ENCODE measurements around the gene C16orf89.
"Not testable (repeated sequence)": the region's sequence is repeated elsewhere in the genome, so short reads cannot be mapped to it uniquely, and the experiment has no call there.

Gene C16orf89

DNA sequence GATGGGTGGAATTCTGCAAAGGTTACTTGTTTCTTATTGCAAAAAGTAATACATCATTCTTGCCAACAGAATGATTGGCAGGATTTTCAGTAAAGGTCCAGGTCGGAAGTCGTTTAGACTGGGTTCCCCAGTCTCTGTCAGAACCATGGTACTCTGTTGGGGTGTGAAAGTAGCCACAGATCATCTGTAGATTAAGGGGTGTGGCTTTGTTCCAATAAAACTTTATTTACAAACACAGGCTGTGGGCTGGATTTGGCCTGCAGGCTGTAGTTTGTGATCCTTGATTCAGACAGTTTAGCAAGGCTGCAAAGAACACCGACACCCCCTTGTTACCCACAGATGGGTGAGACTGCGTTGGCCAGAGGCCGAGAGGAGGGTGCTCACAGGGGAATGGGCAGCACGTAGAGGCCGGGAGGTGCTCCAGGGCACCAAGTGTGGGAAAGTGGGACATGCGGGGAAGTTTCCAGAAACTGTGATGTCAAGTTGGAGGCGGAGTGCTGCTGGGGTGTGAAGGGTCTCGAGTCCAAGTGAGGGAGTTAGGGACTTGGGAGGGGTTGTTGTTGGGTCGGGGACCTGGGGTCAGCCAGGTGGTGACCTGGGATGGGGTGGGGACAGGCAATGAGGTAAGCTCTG lies 18.5 kb upstream of the C16orf89 start:
- DNase-seq: not testable (repeated sequence)

DNA sequence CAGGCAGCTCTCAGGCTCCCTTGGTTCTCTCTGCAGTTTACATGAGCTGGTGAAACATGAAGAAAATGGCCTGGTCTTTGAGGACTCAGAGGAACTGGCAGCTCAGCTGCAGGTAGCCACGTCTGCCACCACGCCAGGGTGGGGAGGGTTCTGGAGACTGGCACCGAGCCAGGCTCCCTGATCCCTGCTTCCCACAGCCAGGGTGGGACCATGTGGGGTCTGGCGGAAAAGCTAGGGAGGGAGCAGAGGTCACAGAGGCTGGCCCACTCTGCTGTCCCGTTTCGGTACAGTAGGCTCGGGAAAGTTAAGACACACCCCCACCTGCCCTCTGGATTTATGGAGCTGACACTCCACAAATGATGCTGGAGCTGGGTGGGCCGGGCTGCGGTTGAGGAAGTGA lies 17.9 kb upstream of the C16orf89 start:
- not testable (repeated sequence) for DNase-seq

DNA sequence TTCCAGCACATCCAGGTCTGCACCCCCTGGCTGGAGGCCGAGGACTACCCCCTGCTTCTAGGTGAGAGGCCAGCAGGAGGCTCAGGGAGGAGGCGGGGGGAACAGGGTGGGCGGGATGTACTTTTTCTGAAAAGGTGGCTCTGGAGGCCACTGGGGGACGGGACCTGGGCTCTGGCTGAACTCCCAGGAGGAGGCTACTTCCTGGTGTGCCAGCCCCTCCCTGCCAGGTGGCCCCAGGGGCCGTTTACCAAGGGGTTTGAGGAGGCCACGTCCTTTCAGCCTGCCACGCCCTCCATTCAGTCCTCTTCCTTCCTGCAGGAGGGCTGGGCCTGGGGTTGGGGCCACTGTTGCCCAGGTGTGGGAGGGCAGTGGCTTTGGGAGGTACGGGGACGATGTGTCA lies 15.2 kb upstream of the C16orf89 start:
- DNase-seq: not testable (repeated sequence)

DNA sequence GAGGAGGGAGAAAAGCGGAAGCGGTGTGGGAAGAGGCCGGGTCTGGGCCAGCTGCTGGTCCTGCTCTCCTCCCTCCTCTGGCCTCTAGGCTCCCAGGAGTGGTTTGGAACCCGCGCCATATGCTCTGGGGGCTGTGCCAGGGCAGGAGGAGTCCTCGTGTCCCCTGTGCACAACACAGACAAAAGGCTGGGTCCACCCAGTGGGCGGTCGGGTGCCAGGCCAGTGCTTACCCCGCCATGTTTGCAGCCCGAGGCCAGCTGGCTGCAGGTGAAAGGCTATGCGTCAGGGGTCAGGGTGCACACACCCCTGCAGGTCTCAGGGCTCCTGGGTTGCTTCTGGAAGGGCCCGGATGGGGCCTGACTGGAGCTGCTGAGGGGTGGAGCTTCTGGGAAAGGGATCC lies 14.7 kb upstream of the C16orf89 start:
- DNase-seq: not testable (repeated sequence)

DNA sequence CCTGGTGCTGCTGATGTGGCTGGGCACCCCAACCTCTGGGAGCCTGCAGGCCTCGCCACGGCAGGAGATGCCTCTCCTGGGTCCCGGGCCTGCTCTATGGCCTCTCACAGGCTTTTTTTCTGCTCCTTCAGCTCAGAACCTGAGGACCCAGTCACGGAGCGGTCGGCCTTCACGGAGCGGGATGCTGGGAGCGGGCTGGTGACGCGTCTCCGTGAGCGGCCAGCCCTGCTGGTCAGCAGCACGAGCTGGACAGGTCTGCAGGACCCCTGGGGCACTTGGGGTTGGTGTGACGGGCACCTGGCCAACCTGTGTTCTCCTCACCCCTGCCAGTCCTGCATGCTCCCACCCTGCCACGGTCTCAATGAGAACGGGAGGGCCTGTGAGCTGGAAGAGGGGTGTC lies 12.9 kb upstream of the C16orf89 start:
- no peak for DNase-seq

DNA sequence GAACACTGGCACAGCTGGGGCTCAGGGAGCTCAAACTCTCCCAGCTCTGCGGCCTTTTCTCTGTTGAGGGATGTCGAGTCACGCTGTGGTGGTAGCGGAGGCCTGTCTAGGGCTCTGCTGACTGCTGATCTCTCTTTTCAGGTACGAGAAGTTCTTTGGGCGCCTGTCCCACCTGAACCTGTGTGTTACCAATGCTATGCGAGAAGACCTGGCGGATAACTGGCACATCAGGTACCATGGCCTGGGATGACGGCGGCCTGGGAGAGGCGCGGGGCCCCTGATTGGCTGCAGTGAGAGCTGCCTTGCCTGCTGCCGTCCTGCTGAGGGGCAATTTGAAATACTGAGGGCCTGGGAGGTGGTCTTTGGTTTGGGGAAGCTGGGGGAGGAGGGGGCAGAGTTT lies 11.5 kb upstream of the C16orf89 start:
- DNase-seq: no peak

DNA sequence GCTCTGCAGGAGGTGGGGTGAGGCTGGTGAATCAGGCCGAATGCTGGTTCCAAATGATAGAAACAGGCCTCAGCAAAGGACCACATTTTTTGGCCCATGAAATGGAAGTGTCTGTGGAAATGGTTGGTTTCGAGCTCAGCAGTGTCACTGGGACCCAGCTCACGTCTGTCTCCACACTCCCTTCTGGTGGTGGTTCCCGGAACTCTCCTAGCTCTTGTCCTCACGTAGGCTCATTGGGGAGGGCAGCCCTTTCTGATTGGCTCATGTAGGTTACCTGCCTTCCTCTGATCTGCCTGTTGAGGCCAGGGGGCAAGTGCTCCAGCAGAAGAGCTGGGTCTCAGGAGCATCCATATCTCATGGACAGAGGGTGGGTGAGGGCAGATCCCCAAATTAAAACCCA lies 9.9 kb upstream of the C16orf89 start:
- no peak for DNase-seq

DNA sequence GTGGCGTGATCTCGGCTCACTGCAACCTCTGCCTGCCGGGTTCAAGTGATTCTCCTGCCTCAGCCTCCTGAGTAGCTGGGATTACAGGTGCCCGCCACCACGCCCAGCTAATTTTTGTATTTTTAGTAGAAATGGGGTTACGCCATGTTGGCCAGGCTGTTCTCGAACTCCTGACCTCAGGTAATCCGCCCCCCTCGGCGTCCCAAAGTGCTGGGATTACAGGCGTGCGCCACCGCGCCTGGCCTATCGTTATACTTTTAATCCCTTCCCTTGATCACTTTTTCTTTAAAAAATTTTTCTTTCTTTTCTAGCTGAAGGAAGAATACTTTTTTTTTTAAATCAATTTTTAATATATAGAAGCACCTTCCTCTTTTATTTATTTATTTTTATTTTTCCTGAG lies 8.0 kb upstream of the C16orf89 start:
- DNase-seq: not testable (repeated sequence)

DNA sequence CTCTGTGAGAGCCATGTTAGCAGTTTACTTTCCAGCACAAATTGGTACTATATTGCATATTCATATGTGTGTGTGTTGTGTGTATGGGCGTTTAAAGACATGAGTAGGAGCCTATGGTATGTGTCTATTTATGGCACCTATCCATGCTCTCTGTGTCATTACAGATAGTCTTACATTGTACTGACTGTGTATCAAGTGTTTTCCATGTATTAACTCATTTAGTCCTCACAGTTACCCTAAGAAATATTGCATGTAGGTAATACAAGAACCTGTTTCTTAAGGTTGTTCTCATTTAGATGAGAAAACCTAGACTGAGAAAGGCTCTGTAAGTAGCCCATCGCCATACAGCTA lies 7.5 kb upstream of the C16orf89 start:
- no peak for DNase-seq

DNA sequence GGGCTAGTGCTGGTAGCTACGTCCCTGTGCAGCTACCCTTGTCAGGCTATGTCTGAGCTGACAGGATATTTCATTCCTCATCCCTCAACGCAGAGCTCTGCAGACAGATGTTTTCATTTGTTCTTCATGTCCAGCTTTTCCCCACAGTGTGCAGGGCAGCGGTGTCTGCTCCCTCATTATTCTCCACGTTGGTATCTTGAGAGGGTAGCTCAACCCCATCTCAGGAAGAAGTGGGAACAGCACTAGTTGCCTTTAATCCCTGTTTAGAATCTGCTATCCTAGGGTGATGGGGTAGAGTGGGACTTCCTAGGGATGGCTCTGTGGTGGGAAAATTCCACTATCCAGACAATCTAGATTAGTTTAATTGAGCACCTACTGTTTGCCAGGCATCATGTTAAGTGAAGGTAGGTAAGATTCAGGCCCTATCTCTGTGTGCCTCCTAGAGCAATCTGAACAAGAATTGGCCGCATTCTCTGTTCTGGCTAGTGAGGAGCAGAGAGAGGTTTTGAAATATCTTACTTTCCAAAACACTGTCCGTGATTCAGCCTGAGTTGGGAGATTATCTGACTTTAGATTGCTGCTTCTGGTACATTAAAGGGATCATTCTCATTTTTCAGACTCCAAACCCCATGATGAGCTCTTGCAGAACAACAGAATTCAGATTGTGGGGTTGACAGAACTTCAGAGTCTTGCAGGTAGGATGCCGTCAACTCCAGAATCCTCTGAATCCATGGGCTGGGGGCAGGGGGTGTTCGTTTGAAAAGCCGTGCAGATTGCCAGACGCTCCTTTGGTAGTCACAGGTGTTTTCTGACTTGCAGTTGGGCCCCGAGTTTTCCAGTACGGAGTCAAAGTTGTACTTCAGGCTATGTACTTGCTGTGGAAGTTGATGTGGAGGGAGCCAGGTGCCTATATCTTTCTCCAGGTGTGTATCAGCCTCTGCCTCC lies 6.8 kb upstream of the C16orf89 start:
- no peak for DNase-seq

DNA sequence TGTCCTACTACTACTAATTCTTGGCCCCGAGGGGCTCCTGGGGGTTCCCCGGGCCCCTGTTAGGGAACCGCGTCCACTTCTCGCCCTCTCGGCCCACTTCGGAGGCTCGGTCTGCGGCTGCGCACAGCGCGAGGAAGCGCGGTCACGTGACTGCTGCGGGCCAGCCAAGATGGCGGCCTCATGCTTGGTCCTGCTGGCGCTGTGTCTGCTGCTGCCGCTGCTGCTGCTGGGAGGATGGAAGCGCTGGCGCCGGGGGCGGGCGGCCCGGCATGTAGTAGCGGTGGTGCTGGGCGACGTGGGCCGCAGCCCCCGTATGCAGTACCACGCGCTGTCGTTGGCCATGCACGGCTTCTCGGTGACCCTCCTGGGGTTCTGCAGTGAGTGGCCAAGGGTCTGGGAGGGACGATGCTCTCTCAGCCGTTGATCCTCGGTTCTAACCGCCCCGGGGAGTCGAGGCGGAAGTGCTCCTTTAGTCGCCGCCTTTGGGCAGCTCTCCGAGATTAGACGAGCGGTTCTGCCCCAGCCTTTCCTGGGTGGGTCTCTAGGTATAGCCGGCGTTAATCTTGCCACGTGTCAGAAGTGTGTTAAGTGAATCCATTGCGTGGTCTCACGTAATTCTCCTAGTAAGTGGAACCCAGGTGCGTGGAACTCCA lies 6.1 kb upstream of the C16orf89 start, which contains the start of gene ALG1:
Gene ALG1 (plus strand): TSS at position 163 of the 653 bp plus-strand sequence. CDS start 7 bp downstream, at position 170.
- DNase-seq: peak; percentile 91

DNA sequence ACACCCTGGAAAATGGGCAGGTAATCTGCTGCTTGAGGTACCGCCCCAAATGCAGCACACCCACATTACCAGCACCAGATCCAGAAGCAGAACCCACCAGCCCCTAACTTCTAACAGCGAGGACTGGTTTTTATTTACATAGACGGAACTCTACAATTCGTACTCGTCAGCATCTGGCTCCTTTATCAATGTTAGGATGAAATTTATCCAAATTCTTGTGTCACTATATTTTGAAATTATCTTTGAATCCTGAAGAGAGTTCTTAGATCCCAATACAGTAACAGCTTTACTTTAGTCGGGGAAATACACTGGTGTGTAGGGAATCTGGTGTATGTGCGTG lies 5.6 kb upstream of the C16orf89 start:
- DNase-seq: peak; percentile 8

DNA sequence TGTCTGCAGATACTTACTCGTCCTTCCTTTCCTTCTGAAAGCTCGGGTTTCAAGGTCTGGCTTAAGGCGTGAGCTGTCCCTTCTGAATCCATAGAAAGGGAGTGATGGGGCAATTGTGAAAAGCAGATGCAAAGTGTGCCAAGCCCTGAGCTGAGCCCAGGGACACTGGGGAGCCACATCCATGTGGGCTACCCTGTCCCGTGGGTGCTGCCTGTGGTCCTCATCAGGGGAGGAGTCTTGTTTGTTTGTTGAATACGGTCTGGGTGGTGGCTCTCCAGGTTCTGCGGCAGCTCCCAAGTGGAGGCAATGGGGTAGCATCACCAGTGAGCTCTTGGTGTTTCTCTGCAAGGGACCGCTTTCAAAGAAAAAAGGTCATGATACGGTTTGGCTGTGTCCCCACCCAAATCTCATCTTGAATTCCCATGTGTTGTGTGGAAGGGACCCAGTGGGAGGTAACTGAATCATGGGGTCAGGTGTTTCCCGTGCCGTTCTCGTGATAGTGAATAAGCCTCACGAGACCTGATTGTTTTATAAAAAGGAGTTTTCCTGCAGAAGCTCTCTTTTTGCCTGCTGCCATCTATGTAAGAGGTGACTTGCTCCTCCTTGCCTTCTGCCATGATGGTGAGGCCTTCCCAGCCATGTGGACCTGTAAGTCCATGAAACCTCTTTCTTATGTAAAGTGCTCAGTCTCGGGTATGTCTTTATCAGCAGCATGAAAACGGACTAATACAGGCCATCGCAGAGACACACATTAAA lies 4.9 kb upstream of the C16orf89 start:
- no peak for DNase-seq

DNA sequence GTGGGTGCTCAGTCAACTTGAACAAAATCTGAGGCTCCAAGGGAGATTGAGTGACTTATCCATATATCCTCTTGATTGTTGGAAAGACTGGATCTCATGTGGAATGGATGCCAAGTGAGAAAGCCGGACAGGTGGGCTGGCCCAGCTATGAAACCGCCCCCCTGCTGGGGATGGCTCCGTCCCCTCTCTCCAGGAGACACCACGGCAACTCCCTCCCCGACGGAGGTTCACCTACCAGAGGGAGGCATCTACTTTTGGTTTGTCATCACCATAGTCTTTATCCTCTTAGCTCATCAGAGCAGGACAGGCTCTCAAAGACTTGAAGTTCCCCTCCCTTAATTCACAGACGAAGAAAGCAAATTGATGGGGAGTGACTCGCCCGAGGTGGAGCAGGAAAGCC lies 4.1 kb upstream of the C16orf89 start:
- DNase-seq: no peak

DNA sequence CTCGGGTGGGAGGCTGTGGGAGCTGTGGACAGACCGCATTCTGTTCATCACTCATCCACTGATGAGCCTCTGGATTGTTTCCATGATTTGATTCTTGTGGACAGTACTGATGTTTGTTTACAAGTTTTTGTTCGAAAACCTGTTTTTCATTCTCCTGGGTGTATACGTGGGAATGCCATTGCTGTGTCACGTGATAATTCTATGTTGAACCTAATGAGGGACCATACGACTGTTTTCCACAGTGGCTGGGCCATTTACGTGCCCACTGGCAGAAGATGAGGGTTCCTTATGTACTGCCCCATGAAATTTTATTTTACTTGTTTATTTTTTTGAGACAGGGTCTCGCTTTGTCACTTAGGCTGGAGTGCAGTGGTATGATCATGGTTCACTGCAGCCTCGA lies 3.3 kb upstream of the C16orf89 start:
- DNase-seq: no peak

DNA sequence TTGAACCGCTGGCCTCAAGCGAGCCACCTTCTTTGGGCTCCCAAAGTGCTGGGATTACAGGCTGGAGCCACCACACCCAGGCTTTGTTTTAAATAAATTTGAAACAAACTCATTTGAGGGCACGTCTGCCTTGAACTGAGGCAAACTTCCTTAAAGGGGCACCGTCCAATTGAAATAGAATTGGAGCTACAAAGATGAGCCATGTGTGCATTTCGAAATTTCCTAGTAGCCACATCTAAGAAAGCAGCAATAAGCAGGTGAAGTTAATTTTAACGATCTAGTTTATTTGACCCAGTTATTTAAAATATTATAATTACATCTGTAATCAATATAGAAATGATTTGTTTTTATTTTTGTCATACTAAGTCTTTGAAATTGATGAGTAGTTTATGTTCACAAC lies 755 bp upstream of the C16orf89 start:
- DNase-seq: no peak

DNA sequence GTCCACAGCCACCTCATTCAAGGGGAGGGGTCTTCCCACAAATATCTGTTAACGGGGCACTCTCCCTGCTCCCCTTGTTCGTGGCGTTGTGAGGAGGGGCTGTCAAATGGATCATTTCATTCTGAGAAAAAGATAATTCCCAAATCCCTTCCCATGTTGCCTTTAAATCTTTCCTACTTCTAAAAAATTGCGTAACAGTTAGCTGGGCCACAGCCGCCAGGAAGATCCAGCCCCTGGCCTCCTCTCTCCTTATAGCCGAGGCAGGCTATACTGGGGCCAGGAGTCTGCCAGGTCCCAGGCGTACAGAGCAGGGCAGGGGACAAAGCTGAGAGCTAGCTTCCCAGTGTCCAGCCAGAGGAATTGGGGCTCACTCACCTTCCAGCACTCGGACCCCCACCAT lies 430 bp downstream of the C16orf89 start:
- DNase-seq: no peak

DNA sequence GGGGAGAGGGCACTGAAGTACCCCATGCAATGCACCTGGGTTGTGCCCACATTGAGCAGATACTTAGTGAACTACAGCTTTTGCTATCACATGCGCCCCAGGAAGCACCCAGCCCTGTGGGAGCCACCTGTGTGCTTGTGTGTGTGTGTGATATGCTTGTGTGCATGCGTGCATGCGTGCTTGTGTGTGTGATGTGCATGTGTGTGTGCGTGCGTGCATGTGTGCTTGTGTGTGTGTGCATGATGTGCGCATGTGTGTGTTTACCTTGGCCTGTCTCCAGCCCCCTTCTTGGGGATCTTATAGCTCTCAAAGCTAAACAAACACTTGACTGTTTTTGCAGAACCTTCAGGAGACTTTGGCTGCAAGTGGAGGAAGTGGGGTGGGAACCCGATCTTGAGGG lies 841 bp downstream of the C16orf89 start:
- DNase-seq: no peak

DNA sequence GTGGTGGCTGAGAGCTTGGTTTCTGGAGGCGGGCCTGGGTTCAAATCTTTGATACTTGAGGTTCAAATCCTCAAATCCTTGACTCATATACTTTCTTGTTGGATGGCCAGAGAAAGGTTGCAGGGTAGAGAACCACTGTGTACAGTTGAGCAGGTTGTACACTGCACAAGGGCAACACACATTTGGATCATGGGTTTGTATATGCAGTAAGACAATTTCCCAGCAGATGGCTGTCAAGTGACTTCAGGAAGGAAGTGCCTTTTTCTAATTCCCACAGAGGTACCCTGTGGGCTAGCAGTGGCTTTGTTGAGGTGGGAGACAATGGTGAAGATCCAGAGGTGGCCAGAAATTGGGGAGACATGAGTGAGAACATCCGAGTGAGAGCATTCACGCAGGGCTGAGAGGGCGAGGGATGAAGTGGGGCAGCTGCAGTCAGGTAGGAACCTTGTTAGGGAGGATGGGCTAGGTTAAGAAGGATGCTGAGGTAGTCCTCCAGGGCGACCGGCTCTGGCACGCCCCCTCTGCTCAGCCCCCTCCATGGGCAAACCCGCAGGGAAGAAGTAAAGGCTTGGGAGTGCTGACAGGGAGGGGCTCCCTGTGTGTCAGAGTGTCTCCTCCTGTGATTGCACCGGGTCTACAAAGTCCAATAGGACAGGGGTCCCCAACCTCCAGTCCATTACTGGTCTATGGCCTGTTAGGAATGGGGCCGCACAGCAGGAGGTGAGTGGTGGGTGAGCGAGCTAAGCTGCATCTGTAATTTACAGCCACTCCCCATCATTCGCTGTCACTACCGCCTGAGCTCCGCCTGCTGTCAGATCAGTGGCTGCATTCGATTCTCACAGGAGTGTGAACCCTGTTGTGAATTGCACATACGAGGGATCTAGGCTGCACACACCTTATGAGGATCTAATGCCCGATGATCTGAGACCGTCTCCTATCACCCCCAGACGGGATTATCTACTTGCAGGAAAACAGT lies 2.7 kb downstream of the C16orf89 start:
- DNase-seq: no peak

DNA sequence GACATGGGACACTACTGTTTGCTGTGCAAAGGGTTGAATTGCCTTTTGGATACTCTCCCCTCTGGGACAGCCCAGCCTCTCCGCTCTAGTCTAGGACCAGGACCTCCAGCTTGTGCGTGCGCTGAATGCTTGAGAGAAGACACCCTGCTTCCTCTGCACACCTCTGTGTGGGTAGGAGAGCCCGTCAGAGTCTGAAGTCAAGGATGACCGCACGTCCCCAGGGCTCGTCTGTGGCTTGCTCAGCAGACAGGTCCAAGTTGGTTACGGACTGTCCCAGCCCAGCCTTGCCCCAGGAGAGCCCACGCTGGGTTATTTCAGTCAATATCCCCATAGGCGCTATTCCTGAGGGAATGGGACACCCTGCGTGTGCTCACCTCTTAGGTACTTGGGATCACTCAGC lies 3.7 kb downstream of the C16orf89 start:
- DNase-seq: no peak

DNA sequence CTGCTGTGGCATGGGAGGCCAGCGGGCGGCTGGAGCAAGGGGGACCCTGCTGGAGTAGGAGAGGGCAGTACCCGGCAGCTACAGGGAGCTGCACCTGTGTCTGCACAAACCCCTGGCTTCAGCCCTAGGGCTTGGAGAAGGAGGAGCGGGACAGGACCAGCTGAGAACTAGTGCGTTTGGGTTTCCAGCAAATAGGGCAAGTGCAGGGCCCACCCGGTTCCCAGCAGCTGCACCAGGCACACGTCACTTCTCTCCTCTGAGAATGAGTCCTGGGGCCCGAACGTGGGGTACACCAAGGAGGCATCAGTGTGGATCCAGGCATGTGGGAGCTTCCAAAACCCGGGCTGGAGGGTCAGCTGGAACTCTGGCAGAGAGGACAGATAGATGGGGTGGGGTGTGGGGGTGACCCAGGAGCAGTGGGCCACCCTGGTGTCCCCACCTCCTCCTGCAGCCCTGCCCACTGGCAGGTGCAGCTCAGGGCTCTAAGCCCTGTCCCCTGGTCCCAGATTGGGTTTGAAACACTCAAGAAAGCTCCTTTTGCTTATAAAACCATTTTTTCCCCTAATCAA lies 5.6 kb downstream of the C16orf89 start:
- DNase-seq: no peak

Measured in CD4-positive, alpha-beta T cell treated with Interleukin-17A for 4 hours (primary cell).